GM20000 (cell line): ENCODE data around the gene ITGA7.

Experiments
- DNase-seq: peaks from one replicate; pipeline ENCODE4 v3.0.0; 2012; ENCODE audit warnings: low spot score
- TF ChIP-seq, protein P1 (sequence below): IDR thresholded peaks from 2 replicates; pipeline ENCODE4 v1.5.1; 2012; ENCODE audit warnings: mild to moderate bottlenecking, control low read depth; ENCODE audit errors: extremely low read depth, missing control alignments

The ITGA7 gene

GRCh38 chr12:55706568-55707218 is 1.0 kb downstream of the ITGA7 start:
- TF ChIP-seq, protein P1, sequence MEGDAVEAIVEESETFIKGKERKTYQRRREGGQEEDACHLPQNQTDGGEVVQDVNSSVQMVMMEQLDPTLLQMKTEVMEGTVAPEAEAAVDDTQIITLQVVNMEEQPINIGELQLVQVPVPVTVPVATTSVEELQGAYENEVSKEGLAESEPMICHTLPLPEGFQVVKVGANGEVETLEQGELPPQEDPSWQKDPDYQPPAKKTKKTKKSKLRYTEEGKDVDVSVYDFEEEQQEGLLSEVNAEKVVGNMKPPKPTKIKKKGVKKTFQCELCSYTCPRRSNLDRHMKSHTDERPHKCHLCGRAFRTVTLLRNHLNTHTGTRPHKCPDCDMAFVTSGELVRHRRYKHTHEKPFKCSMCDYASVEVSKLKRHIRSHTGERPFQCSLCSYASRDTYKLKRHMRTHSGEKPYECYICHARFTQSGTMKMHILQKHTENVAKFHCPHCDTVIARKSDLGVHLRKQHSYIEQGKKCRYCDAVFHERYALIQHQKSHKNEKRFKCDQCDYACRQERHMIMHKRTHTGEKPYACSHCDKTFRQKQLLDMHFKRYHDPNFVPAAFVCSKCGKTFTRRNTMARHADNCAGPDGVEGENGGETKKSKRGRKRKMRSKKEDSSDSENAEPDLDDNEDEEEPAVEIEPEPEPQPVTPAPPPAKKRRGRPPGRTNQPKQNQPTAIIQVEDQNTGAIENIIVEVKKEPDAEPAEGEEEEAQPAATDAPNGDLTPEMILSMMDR = no peak
- DNase-seq = no peak

- TF ChIP-seq, protein P1 = peak; percentile 43
Observed at GRCh38 chr12:55705782-55706402, 1.8 kb downstream of the ITGA7 start.

DNA sequence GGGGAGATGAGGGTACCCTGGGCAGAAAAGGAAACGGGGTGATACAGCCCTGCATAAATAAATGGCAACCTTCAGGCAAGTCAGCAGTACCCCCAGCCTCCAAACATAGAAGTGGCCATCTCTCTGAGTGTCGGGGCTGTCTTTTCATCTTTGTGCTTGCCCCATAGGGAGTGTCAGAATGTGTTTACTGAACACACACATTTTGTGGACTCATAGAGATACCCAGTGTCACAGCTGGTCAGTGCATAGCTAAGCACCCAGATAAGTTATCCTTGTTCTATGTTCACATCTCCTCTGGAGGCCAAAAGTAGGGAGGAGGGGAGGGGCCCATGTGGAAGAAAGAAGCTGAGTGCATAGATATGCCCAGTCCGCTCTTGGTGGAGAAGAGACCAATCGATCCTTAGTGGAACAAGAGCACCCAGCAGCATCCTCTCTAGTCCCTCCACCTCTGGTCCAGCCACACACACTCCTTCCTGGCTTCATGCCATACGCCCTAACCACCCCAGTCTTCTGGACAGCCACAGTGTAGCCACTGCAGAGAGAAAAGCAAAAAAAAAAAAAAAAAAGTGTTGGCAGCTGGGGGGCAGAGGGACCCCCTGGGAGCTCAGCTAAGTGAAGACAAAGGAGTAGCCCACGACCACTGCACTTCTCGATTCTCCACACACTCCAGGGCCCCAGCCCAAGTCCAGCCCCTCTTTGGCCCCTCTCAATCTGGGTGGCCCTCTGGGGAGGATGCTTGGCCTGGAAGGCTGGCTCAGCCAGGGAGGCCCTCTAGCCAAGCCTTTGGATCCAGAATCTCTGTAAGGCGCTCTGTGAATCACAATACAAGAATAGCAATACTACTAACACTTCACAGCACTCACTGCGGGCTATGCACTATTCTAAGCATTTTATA is 2.6 kb downstream of the ITGA7 start:
- no peak for DNase-seq
- TF ChIP-seq, protein P1 = no peak

More at GRCh38 chr12:55705782-55706402, 1.8 kb downstream of the ITGA7 start:
- peak; percentile 59 for DNase-seq

- no peak for DNase-seq
- TF ChIP-seq, protein P1 = no peak
Observed at GRCh38 chr12:55703901-55704761, 3.6 kb downstream of the ITGA7 start.

DNA sequence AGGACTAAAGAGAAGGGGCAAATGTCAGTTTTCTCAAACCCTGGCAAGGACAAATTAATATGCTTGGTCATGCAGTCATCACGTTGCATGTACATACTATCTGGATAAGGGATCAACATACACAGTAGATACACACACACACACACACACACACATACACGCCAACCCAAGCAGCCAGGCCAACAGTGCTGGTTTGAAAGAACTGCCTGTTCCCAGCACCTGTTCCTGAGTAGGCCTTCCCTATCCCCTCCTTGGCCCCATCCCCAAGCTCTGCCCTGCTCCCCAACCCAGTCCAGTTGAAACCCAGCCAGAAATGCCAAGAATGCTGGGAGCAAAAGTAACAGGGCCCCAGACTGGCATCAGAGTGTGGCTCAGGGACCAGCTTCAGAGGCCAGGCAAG is 4.4 kb downstream of the ITGA7 start:
- DNase-seq = no peak

GRCh38 chr12:55702861-55703260 is 4.8 kb downstream of the ITGA7 start:
- TF ChIP-seq, protein P1 = no peak
- no peak for DNase-seq

More for the DNA sequence above, 4.4 kb downstream of the ITGA7 start:
- TF ChIP-seq, protein P1 = no peak
